IPS-18c (cell line): ENCODE measurements around the gene CPT2.
A peak's percentile ranks its signal among the peaks of the same experiment; 100 is the strongest.

Experiments used
- H3K4me3 ChIP-seq: 2 replicates; pipeline ENCODE4 v1.7.0; 2013; ENCODE audit warnings: low read depth, mild to moderate bottlenecking, low read length, moderate library complexity; ENCODE audit not compliant: insufficient read depth
- H3K9me3 ChIP-seq: one replicate; pipeline ENCODE4 v1.6.1; 2013; ENCODE audit warnings: mild to moderate bottlenecking, low read length, moderate library complexity; ENCODE audit not compliant: control insufficient read depth, insufficient read depth

CPT2 gene

GRCh38 chr1:53196485-53197290 is at the start of gene CPT2:
Gene CPT2 (plus strand): TSS chr1:53196824. CDS start chr1:53196944, 120 bp downstream.
- Histone ChIP-seq H3K9me3 (no peaks in the 10 kb centered on the region), H3K4me3 (peak within 1 kb of the TSS; percentile 90)

GRCh38 chr1:53147174-53147573 is 49.5 kb upstream of the CPT2 start:
- Histone ChIP-seq H3K4me3 (no peak overlapping the region), H3K9me3 (no peaks in the 10 kb centered on the region)

- Histone ChIP-seq H3K4me3 (no peak overlapping the region), H3K9me3 (no peaks in the 10 kb centered on the region)
These were observed 48.5 kb upstream of the CPT2 start for GRCh38 chr1:53148123-53148522.

GRCh38 chr1:53153752-53154151 is 42.9 kb upstream of the CPT2 start:
- H3K9me3 ChIP-seq, result no peaks in the 10 kb centered on the region
- H3K4me3 ChIP-seq, result no peak overlapping the region

- H3K9me3 ChIP-seq, result no peaks in the 10 kb centered on the region
- no peak overlapping the region for H3K4me3 ChIP-seq
These were observed 41.7 kb upstream of the CPT2 start for GRCh38 chr1:53154859-53155438.

GRCh38 chr1:53155534-53155933 is 41.1 kb upstream of the CPT2 start:
- no peak overlapping the region for H3K4me3 ChIP-seq

GRCh38 chr1:53155945-53156344 is 40.7 kb upstream of the CPT2 start:
- no peaks in the 10 kb centered on the region for H3K9me3 ChIP-seq

More at GRCh38 chr1:53155534-53155933, 41.1 kb upstream of the CPT2 start:
- no peaks in the 10 kb centered on the region for H3K9me3 ChIP-seq

GRCh38 chr1:53156783-53157182 is 39.8 kb upstream of the CPT2 start:
- no peaks in the 10 kb centered on the region for H3K9me3 ChIP-seq
- H3K4me3 ChIP-seq, result no peak overlapping the region

More at GRCh38 chr1:53155945-53156344, 40.7 kb upstream of the CPT2 start:
- no peak overlapping the region for H3K4me3 ChIP-seq

GRCh38 chr1:53158900-53159299 is 37.7 kb upstream of the CPT2 start:
- no peak overlapping the region for H3K4me3 ChIP-seq
- H3K9me3 ChIP-seq, result no peaks in the 10 kb centered on the region

- Histone ChIP-seq H3K9me3 (no peaks in the 10 kb centered on the region), H3K4me3 (no peak overlapping the region)
These were observed 35.7 kb upstream of the CPT2 start for GRCh38 chr1:53160924-53161378.

GRCh38 chr1:53162621-53163020 is 34.0 kb upstream of the CPT2 start:
- Histone ChIP-seq H3K4me3 (no peak overlapping the region), H3K9me3 (no peaks in the 10 kb centered on the region)

GRCh38 chr1:53163291-53163768 is 33.3 kb upstream of the CPT2 start:
- no peak overlapping the region for H3K4me3 ChIP-seq

GRCh38 chr1:53165408-53165961 is 31.1 kb upstream of the CPT2 start:
- Histone ChIP-seq H3K9me3 (no peaks in the 10 kb centered on the region), H3K4me3 (no peak overlapping the region)

More at GRCh38 chr1:53163291-53163768, 33.3 kb upstream of the CPT2 start:
- H3K9me3 ChIP-seq, result no peaks in the 10 kb centered on the region

GRCh38 chr1:53166366-53166765 is 30.3 kb upstream of the CPT2 start:
- Histone ChIP-seq H3K9me3 (no peaks in the 10 kb centered on the region), H3K4me3 (no peak overlapping the region)

GRCh38 chr1:53166912-53167311 is 29.7 kb upstream of the CPT2 start:
- H3K4me3 ChIP-seq, result no peak overlapping the region
- H3K9me3 ChIP-seq, result no peaks in the 10 kb centered on the region

- H3K4me3 ChIP-seq, result no peak overlapping the region
- no peaks in the 10 kb centered on the region for H3K9me3 ChIP-seq
These were observed 24.0 kb upstream of the CPT2 start for GRCh38 chr1:53172426-53173128.
